Activated CD4-positive, alpha-beta T cell treated with anti-CD3 and anti-CD28 coated beads, Interleukin-10, Interleukin-2, amounts not matched to agents 100 ng/mL and 50 ng/mL, durations not matched to agents 16 hours and 8 hours (primary cell): ENCODE measurements around the gene PLA2G12A.
"Not testable (repeated sequence)": the region's sequence is repeated elsewhere in the genome, so short reads cannot be mapped to it uniquely, and the experiment has no call there.

ENCODE experiments used
- DNase-seq: peaks from one replicate; pipeline ENCODE4 v3.0.0-alpha.2; 2020

Gene PLA2G12A

GRCh38 chr4:109728385-109728784, 1.5 kb downstream of the PLA2G12A start:
- DNase-seq: no peak

DNA sequence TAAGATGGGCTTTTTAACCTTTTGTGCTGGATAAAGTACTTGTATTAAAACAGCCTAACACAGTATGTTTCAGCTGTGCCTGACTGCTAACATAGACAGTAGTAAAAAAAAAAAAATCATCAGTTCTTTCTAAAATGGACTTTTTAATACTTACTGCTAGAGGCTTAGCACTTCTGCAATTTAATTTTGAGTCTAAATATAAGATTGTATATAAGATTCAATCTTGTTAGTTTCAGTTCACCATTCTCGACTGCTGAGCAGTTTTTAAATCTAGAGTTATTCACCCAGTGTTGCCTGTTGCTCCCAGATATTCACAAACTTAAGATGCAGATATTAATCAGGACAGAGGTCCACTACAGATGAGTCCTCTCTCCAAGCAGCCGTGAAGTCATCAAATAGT, 6.8 kb downstream of the PLA2G12A start:
- no peak for DNase-seq

DNA sequence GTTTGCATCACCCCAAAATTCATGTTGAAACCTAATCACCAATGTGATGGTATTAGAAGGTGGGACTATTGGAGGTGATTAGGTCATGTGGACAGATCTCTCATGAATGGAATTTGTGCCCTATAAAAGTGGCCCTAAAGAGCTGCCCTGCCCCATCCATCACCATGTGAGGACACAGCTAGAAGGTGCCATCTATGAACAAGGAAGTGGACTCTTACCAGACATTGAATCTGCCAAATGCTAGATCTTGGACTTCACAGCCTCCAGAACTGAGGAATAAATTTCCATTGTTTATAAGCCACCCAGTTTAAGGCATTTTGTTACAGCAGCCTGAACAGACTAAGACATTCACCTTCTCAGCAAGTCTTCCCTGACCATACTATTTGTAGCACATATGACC, 7.5 kb downstream of the PLA2G12A start:
- no peak for DNase-seq

GRCh38 chr4:109721033-109721432, 8.8 kb downstream of the PLA2G12A start:
- DNase-seq: no peak

DNA sequence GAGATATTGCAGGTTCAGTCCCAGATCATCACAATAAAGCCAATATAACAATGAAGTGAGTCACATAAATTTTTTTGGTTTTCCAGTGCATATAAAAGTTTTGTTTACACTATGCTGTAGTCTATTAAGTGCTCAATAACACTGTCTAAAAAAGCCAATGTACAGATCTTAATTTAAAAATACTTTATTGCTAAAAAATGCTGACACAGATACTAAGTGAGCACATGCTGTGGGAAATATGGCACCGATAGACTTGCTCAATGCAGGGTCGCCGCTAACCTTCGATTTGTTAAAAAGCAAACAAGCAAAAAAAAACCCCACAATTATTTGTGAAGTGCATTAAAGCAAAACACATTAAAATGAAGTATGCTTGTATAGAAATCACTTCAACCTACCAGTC, 10.3 kb downstream of the PLA2G12A start:
- no peak for DNase-seq

DNA sequence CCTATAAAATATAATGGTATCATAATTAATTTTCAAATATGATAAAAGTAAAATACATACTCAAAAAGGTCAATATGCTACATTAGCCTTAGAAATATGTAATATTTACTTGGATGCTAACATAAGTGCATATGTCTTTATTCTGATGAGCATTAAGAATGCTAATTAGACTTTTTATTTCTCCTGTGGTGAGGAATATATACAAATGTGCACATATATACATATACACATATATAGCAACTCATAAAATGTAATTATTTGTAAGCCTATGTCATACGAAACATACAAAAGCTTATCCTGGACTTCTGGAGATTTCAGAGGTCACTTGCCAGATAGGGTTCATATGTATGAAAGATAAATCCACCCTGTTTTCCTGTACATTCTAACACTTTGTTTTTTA, 11.1 kb downstream of the PLA2G12A start:
- no peak for DNase-seq

DNA sequence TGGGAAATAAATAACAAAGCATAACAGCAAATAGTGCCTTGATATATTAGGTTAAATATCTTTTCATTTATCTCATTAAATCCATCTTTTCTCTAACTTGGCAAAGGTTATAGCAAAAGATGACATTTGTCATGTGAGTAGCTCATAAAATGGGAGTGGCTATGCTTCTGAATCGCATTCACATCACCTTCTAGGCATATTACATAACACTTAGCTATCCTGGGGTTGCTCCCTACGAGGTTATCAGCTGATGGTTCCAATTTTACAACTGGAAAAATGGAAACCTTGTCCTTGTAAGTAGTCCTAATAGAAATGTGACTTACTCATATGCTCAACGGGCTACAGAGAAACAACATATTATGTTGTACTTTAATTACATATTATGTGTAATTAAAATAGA, 16.4 kb downstream of the PLA2G12A start:
- DNase-seq: no peak

GRCh38 chr4:109708990-109709389, 20.9 kb downstream of the PLA2G12A start:
- no peak for DNase-seq

DNA sequence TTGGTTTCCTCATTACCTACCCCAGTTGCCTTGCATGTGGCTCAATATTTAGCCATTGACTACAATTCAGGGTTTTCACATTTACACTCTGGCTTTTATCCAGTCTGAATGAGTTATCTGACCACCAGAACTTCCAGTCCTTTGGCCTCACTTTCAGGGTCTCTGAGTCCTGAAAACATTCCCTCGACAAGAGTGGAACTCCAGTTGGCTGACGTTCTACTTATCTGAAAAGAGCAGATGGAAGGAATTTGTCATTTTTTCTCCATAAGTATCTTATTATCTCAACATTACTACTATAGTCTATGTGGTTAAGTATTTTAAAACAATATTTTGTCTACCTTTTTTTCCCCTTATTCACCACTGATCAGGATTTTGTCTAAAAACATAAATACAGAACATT, 21.4 kb downstream of the PLA2G12A start:
- DNase-seq: no peak

DNA sequence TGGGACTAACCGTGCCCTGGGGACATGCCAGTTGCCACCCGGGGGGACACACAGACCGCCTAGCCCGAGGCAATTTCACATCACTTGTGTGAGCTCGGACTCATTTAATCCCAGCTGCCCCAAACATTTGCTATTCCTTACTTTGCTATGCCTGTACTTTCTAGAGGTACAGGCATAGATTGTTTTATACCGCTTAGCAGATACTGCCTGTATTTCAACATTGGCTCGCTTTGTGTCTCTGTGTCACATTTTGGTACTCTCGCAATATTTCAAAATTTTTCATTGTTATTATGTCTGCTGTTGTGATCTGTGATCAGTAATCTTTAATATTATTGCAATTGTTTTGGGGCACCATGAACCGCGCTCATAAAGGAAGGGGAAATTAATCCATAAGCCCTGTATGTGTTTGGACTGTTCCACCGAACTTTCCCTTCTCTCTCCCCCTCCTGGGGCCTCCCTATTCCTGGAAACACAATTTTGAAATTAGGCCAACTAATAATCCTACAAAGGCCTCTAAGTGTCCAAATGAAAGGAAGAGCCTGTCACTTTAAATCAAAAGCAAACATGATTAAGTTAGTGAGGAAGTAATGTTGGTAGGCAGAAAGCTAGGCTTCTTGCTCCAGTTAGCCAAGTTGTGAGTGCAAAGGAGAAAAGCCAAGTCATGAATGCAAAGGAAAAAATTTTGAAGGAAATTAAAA, 26.1 kb downstream of the PLA2G12A start:
- DNase-seq: no peak

- peak; percentile 78 for DNase-seq
These were observed 26.8 kb downstream of the PLA2G12A start, which contains the start of gene CASP6 for GRCh38 chr4:109702950-109703663. Gene CASP6 (minus strand): TSS chr4:109703445. CDS start chr4:109703395, 50 bp downstream.

- no peak for DNase-seq
These were observed 28.1 kb downstream of the PLA2G12A start for GRCh38 chr4:109701566-109702410.

- DNase-seq: no peak
These were observed 30.2 kb downstream of the PLA2G12A start for GRCh38 chr4:109699553-109700225.

- DNase-seq: no peak
These were observed 31.2 kb downstream of the PLA2G12A start for GRCh38 chr4:109698656-109699055.

DNA sequence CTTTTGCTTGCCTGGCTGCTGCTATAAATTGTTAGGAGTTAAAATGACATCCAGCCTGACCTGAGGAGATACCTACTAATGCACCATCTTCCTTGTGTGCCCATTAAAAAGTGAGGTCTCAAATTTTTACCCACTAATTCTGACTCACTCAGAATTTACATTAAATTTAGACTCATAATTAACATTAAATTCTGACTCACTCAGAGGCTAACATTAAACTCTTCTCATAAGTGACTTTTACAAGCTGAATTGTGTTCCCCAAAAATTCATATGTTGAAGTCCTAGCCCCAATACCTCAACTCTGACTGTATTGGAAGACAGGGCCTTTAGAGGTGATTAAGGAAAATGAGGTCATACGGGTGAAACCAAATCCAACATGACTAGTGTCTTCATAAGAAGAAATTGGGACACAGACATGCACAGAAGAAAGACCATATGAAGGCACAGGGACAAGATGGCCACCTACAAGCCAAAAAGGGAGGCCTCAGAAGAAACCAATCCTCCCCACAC, 38.4 kb downstream of the PLA2G12A start:
- DNase-seq: no peak

DNA sequence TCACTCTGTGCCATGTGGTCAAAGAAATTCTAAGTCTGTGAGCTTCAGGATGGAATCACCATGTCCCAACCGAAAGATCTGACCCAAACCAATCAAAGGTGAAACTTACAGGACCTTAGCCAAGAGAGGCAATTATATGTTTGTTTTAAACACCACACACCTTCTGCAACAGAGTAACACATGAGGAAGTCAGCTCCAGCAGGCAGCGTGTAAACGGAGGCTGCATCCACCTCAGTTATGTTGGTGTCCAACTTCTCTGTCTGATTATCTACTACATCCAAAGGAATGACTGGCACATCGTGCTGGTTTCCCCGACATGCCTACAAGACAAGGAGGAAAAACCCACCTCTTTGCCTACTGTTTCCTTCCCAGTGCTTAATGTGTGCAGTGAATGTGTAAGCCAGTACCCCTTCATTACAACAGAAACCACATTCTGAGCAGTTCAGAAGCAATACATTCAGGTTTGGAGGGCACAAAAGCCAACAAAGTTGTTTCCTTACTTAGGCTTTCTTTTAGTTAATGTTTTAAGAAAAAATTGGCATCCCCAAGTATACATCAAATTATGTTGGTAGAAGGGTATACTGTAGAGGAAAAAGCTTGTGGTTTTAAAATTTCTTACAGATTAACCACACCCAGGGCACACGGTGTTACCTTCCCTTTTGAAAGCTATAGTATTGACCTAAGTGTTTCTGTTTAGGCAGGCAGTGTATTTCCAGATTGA, 39.0 kb downstream of the PLA2G12A start:
- peak; percentile 21 for DNase-seq

DNA sequence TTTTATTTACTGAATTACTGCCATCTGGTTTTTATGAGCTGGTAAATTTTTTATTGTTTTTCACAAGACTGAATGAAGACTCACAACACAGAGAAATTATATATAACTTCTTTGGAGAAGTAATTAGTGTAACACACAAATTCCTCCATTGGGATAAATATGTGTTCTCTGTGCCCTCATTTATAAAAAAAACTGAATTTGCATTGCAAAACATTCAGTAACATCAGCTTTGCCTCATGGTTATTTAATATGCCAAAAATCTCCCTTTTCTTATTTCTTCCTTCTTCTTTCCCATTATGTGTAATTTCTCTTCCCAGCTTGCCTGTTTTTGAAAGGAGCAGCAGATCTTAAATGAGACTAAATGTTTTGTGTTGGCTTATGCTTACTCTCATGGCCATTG, 45.1 kb downstream of the PLA2G12A start:
- no peak for DNase-seq

- DNase-seq: peak; percentile 38
These were observed 46.1 kb downstream of the PLA2G12A start for GRCh38 chr4:109683621-109684253.

- DNase-seq: no peak
These were observed 47.0 kb downstream of the PLA2G12A start for GRCh38 chr4:109682875-109683274.

DNA sequence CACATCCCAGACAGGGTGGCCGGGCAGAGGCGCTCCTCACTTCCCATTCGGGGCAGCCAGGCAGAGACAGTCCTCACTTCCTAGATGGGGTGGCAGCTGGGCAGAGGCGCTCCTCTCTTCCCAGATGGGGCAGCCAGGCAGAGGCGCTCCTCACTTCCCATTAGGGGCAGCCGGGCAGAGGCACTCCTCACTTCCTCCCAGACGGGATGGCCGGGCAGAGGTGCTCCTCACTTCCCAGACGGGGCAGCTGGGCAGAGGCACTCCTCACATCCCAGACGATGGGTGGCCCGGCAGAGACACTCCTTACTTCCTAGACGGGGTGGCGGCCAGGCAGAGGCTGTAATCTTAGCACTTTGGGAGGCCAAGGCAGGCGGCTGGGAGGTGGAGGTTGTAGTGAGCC, 50.9 kb downstream of the PLA2G12A start:
- DNase-seq: not testable (repeated sequence)

DNA sequence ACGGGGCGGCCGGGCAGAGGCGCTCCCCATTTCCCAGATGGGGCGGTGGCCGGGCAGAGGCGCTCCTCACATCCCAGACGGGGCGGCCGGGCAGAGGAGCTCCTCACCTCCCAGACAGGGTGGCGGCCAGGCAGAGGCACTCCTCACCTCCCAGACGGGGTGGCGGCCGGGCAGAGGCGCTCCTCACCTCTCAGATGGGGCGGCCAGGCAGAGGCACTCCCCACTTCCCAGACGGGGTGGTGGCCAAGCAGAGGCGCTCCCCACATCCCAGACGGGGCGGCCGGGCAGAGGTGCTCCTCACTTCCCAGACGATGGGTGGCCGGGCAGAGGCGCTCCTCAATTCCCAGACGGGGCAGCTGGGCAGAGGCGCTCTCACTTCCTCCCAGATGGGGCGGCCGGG, 51.4 kb downstream of the PLA2G12A start:
- not testable (repeated sequence) for DNase-seq

- no peak for DNase-seq
These were observed 53.0 kb downstream of the PLA2G12A start for GRCh38 chr4:109676886-109677285.
